GM21360 (cell line): ENCODE data around the gene GALNT1.

Experiments used
- ATAC-seq: cut with Tn5 transposase; IDR thresholded peaks from one replicate; pipeline ENCODE4 v1.9.1; 2021; ENCODE audit warnings: mild to moderate bottlenecking, moderate library complexity; ENCODE audit not compliant: unreplicated experiment

The GALNT1 gene

DNA sequence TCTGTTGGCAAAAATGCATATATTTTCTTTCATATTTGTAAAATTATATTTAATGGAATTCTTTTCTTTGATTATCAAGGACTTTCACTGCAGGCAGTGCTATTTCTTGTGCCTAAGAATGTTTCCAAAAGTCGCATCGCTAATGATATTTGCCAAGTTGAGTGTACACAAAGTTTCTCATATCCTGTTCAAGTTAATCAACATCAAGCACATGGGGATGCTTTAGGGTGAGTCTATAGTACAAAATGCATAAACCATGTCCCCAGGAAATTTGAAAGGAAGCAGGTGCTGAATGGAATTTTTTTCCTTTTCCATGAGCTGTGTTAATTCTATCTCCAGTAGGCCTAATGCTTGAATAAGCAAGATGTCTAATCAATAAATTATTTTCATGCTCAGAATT lies 129.7 kb downstream of the GALNT1 start:
- no peak for ATAC-seq

DNA sequence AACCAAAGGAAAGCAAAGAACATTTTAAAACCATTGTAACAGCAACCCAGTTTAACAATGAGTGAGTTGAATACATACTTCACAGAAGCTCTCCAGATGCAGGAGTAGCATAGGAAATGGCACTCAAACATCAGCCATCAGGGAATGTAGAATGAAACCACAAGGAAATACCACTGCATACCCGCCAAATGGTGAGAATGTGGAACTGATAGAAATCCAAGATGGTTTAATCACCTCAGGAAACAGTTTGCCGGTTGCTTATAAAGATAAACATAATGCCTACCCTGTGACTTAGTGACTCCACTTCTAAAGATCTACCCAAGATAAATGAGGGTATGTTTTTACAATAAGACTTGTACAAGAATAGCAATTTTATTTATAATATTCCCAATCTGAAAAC lies 132.0 kb downstream of the GALNT1 start:
- ATAC-seq = no peak

DNA sequence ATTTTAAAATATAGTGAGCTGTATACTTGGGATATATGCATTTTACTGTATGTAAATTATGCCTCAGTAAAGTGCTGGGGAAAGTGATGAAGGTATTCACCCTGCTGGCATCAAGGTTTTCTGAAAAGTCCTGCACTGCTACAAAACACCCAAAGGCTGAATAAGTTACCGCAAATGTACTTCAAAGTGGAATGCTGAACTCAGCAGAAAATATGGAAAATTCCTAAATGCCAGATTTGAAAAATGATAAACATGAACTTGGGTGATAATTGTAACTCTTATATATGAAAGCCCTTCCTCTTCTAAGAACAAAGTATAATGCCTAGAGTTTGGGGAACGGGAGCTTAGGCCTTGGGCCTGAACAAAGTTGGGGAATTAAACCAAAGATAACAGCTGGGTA lies 133.0 kb downstream of the GALNT1 start:
- no peak for ATAC-seq

DNA sequence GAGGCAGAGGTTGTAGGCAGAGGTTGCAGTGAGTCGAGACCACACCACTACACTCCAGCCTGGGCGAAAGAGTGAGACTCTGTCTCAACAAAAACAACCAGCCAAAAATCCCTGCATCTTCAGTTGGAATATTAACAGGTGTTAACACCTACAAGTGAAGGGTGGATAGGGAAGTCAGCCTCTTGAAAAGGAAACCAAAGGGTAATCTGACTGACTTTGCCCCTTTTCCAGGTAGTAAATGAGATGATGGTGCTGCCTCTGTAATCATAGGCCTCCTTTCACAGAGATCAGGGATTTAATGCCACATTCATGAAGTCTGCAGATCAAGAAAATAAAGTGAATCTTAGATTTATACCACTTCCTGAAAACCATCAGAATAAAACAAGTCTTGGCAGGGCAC lies 133.6 kb downstream of the GALNT1 start:
- no peak for ATAC-seq

DNA sequence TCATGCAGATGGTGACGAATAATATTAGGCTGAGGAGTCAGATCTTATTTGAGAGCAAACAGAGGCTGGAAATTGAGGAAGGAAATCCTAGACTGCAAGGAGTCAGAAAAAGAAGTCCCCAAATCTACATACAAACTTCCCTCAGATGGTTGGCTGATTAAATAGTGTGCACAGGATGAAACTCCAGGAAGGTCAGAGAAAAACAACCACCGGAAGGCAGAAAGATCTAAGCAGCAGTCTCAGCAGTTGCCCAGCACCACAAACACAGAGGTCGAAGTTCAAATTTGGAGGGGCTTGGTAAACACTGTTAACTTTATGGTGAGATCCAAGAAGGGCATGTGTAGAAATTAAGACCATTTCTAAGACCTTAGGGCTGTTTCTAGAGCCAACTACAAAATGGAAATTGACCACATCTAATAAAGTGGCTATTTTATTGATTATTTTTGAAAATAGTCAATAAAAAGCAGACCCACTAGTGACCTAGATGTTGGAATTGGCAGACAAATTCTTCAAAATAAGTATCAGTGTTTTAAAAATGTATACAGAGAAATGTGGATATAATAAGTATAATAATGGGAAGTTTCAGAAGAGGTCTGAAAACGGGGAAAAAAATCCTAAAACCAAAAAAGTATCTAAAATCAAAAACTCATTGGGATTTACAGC lies 134.8 kb downstream of the GALNT1 start:
- no peak for ATAC-seq

DNA sequence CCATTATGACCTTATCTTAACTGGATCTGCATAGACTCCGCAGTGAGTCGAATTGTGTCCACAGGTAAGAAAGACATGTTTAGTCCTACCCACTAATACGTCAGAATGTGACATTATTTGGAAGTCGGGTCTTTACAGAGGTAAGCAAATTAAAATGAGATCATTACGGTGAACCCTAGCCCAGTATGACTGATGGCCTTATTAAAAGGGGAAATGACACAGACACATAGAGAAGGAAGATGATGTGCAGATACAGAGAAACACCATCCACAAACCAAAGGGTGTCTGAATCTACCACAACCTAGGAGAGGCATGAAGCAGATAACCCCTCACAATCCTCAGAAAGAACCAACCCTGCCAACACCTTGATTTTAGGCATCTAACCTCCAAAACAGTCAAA lies 135.6 kb downstream of the GALNT1 start:
- ATAC-seq = no peak

DNA sequence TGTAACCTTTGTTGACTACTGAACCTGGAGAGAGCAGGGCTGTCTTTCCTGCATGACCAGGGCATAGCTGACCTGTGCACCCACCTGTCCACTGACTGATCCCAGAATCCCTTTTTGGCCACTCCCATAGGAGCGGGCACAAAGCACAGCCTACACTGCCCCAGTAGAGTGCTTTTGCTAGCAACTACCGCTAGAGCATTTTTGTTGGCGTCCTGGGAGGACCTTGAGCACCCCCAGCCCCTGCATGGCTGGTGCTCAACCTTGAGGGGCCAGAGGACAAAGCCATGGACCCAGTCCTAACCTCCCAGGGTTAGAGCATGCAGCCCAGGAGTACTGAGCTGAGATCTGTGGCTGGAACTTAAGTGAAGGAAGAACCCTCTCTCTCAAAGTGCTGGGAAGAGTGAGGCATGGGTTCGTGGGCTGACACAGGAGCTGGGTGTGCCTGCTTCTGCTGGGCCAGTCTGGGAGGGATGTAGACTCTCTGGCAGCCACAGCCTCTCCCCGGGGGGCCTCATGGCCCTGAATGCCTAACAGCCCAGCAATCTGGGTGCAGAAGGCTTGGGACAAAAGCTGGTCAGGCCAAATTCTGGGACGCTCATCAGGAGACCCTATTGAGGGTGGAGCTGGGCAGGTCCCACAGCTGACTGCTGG lies 140.0 kb downstream of the GALNT1 start:
- no peak for ATAC-seq

DNA sequence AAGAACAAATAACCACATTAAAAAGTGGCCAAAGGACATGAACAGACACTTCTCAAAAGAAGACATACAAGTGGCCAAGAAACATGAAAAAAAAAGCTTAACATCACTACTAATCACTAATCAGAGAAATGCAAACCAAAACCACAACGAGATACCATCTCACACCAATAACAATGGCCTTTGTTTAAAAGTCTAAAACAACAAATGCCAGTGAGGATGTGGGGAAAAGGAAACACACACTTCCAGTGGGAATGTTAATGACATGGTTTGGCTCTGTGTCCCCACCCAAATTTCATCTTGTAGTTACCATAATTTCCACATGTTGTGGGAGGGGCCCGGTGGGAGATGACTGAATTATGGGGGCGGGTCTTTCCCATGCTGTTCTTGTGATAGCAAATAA lies 147.1 kb downstream of the GALNT1 start:
- ATAC-seq = no peak

DNA sequence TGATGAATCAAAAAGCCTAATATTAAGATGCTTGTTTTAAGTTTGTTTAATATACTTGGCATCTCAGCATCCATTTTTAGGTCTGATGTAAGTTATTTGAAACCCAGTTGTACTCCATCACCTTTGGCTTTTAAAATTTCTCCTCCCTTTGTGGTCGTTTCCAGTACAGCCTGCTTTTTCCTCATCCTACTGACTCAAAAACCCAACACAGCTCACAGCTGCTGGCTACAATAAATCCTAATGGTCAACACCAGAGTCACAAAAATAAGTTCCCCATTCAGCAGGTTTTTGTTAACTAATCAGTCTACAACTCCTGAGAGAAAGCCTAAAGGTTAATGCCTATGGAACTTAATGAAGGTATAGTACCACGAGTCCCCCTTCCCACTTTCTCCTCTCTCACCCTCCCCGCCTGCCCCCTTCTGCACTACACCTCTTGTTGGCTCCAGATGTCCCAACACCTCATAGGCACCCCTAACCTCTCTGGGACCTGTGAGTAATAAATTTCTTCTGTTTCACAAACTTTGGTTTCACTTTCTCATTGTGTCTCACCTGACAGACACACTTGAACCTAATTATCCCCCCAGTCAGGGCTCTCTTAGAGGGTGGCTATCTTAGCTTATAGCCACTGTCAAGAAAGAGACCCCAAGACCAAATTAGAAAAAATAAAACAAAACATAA lies 148.6 kb downstream of the GALNT1 start:
- ATAC-seq = no peak

DNA sequence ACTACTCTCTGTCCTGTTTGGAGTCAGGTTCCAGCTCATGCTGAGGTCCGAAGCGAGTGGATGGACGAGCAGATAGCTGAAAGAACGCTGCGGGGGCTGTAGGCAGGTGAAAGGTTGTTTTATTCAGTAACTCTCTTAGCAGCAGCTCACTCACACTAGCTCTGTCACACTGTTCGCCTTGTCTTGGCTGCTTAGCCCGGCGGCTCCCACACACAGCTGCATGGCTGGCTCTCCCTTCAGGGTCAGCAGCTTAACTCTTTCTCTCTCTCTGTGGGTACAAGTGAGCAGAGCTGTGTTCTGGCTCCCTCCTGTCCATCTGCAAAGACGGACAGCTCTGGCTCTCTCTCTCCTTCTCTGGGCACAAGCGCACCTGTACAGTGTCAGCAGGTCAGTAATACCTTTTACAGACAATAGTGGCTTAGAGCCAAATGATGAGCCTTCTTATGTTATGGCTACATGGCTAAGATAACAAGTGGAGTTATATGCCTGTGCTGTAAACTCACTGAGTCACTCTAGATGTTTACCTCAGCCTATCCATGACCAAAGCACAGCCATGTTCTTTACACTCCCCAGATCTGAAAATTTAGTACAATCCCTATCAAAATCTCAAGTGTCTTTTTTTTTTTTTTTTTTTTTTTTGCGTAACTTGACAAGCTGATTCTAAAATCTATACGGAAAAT lies 149.3 kb downstream of the GALNT1 start:
- no peak for ATAC-seq

DNA sequence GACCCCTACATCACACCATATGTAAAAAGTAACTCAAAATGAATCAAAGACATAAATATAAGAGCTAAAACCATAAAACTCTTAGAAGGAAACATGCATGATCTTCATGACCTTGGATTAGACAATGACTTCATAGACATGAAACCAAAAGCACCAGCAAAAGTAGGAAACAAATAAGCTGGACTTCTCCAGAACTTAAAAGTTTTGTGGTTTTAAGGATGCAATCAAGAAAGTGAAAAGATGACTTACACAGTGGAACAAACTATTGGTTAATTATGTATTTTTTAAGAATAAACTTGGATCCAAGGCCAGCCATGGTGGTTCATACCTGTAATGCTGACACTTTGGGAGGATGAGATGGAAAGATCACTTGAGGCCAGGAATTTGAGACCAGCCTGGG lies 150.2 kb downstream of the GALNT1 start:
- no peak for ATAC-seq

DNA sequence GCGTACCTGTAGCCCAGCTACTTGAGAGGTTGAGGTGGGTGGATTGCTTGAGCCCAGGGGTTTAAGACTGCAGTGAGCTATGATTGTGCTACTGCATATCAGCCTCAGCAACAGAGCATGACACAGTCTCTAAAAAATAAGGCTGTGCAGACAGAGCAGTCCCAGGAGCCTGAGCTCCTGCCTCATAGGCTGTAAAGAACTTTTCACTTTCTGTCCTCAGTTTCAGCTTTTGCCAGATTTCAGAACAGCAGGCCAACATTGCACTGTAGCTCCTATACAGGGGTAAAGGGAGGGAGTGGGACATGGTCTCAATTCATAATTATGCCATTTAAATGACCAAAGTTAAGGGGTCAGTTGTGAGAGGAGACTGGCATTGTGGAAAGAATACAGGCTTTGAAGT lies 150.6 kb downstream of the GALNT1 start:
- no peak for ATAC-seq

DNA sequence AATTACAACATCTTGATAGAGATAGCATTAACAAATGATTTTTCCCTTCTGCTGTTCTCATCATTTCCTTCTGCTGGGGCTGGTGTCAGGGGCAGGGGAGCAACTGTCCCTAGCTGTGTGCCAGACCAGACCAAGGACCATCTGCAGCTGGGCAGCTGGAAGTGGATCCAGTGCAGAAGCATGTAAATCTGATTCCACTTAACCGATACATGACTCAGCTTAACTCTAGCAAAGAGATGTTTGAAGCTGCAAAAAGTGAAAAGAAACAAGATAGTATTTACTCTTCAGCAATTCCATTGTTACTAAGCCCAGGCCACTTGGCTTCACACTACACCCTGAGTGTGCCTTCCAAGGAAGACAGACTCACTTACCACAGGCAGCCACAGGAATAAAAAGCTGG lies 151.1 kb downstream of the GALNT1 start:
- ATAC-seq = no peak

DNA sequence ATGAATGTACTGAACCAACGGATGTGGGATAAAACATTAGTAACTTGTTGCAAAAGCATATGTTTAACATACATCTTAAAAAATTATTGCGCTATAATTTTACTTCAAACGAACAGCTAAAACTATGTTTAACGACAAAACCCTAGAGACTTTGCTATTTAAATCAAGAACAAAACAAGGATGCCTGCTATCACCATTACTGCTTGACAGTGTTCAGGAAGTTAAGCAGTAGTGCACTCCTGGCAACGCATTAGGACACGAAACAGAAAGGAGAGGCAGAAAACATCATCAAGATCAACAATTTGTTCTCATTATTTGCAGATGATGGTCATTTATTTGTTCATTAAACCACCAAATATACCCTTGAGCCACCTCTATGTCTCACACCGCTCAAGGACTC lies 151.9 kb downstream of the GALNT1 start:
- no peak for ATAC-seq

DNA sequence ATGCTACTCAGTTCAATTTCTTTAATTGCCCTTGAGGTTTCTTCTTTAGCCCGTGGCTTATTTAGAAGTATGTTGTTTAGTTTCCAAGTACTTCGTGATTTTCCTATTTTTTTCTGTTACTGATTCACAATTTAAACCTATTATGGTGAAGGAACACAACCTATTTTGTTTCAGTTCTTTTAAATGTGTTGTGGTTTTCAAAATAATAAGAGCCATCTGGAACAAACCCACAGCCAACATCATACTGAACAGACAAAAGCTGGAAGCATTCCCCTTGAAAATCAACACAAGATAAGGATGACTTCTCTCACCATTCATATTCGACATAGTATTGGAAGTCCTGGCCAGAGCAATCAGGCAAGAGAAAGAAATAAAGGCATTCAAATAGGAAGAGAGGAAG lies 155.2 kb downstream of the GALNT1 start:
- ATAC-seq = no peak

DNA sequence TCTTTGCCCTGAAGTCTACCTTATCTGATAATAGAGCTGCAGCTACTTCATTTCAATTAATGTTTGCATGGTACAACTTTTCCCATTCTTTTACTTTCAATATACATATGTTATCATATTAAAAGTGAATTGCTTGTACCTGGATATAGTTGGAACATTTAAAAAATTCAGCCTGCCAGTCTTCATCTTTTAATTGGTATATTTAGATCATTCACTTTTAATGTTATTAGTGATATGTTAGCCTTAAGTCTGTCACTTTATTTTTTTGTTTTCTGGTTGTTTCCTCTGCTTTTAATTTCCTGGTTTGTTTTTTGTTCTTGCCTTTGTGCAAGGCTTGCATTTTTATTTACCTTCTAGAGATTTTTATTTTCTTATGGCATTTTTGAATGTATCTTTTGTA lies 158.2 kb downstream of the GALNT1 start:
- ATAC-seq = no peak

DNA sequence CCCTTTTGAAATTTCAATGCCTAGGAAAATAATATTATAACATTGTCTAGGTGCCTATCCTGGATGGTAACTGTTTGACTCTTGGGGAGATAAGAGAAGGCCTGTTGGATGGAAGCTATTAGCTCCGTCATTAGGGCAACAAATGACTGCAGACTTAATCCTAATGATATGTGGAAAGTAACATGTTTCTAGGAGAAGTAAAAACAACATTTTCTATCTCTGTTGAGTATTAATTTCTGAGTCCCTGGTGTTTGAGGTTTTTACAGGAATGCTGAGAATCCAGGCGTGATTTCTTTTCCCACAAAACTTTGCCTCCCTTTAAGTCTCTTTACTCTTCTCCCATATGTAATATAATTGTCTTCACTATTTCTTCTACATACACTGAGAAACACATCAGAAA lies 159.1 kb downstream of the GALNT1 start:
- no peak for ATAC-seq

DNA sequence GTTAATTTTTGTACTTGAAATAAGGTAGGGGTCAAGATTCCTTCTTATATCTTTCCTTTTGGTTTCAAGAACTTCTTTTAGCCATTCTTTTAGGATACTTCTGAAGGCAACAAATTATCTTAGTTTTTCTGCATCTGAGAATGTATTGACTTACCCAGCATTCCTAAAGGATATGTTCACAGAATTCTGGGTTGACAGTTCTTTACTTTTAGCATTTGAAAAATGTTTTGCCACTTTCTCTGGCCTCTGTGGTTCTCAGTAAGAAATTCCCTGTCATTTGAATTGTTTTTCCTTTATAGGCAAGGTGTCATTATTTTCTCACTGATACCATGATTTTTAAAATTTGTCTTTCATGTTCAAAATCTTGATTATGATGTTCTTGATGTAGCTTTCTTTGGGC lies 162.4 kb downstream of the GALNT1 start:
- no peak for ATAC-seq

DNA sequence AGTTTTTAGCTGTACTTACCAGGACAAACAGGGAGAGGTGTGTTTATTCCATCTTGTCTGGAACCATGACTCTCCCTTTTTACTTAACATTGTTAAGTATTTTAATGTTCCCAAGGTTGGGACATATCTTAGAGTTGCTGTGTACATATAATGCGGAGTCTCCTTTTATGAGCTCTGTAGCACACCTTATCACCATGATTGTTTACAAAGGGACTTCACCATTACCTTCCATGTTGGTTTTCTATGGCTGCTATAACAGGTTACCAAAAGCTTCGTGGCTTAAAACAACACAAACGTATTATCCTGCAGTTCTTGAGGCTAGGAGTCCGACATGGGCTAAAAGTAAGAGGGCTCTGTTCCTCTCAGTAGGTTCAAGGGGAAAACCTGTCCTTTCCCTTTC lies 164.3 kb downstream of the GALNT1 start:
- ATAC-seq = no peak

DNA sequence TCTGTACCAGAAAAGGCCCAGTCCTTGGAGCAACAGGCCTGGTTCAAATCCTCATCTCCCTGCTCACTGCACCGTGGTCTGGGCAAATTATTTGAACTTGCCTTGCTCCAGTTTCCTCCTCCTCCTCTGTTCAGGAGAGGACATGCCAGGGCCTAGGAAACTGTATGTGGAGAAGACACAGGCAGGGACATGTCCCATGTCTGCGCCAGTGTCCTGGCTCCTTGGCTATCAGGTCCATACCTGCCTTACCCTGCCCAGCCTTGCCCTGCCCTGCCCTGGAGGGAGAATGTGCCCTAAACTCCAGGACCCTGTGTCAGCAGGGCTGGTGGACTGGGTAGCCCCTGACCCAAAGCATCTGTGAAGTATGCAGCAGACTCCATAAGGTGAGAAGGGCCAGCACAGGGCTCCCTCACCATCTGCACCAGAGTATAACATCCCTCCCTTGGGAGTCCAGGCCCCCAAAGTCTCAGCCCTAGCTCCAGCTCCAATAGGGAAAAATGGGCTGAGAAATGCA lies 165.3 kb downstream of the GALNT1 start:
- no peak for ATAC-seq

DNA sequence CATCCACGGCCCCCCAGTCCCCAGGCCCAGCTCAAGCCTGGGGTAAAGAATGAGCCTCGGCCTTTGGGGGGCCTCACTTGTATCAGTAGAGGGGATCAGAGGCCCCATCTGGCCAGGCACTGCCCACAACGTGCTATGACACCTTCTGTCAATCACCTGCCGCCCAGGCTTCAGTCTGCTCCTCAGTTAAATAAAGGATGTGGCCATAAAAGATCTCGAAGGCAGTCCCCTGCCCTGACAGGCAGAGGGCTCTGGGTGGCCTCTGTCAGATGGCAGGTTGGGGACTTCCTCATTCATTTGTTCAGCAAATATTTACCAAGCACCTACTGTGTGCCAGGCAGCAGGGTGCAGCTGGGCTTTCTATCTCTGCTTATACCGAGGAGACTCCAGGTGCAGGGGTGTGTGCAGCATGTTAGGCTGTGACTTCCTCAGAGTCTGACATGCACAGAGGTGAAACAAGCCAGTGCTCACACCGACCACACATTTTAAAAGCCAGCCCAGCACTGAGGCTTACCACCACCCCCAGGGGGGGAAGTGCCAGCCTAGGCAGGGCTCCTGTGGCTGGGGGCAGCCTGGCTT lies 166.4 kb downstream of the GALNT1 start:
- ATAC-seq = no peak
